Measurements from ENCODE around the gene DMGDH.

The DMGDH gene

DNA sequence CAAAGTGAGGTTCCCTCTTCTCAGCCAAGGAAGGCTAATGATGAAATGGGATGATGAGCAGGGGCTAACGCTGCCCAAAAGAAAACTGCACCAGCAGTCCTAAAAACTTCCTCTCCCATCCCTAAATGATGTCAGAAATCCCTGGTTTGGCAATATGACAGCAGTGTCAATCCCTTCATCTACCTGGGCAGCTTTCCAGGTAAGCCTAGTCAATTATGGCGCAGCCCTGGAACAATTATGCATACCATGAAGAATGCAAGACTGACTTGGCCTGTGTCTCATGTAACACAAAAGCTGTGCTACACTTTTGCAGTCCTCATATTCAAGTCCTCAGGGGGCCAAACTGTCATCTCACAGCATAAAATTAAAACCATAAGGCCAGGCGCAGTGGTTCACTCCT, 7.0 kb downstream of the DMGDH start:
- no peak for DNase-seq

DNA sequence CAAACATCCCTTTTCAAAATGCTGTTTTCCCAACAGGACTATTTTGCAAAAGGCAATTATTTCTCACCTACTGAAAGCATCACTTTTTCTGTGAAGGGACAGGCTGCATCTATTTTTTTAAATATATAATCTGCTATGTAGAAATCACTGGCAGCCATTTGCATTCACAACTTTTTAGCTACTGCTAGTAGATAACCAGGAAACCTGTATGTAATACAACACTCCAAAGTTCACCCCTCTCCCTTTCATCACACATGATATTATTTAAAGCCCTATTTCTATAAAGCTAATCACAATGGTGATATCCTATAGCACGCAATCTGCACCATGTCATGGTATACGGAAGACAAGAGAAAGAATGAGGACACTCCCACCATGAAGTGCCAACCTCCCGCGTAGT, 9.8 kb downstream of the DMGDH start:
- no peak for DNase-seq

DNA sequence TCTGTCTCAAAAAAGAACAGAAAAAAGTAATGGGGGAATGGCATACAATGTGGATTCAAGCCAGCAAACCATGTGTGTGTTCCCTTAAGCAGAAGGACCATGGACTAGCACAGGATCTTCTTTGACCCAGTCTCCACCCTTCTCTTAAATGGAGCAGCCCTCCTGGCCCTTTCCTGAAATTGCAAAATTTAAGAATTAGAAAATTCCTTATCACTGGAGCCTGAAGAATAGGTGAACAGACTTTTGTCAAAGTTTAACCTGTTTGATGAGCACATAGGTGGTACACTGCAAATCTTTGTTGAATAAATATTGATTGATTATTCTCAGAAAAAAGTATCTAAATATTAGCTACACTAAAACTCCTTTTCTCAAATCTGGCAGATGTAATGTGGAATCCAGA, 12.6 kb downstream of the DMGDH start:
- no peak for DNase-seq

DNA sequence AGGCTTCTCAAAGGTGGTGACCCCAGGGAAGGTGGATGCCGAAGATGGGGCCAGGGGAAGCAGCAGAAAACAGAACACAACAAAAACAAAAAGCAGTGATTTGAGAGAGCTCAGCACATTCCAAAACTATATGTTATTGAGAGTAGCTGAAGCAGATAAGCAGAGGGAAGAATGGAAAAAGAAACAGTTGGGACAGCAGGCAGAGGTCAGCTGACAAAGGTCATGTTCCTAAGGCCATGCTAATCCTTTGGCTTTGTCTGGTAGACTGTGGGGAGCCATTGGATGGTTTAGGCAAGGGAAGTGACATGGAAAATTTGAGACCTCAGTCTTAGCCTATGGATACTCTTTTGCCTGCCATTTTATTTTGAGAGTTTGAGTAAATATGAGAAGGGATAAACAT, 14.5 kb downstream of the DMGDH start:
- DNase-seq: no peak

DNA sequence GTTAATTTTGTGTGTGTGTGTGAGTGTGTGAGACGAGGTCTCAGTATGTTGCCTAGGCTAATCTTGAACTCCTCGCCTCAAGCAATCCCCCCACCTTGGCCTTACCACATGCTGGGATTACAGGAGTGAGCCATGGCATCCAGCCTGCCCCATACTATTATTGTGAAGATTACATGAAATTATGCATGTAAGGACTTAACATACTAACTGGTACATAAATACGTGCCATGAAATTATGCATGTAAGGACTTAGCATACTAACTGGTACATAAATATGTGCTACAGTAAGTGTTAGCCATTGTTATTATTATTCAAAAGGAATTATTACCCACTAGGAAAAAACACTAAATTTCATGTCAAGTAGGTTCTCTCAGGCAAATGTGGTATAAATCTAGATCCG, 16.2 kb downstream of the DMGDH start:
- DNase-seq: no peak

DNA sequence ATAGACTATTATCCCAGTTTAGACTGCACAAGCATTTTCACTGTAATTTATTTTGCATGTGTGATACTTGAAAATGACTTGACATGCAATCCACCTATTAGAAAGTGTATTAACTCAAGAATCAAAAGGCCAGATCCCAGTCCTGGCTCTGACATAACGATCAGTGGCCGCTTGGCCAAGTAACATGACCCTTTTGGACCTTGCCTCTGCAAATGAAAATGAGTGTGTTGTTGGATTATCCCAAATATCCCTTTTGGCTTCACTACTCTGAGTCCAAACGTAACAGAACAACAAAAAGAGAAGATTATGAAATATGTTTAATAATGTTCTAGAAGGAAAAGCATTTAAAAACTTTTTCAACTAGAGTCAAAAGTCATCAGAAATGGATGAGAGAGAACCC, 19.0 kb downstream of the DMGDH start:
- DNase-seq: no peak

DNA sequence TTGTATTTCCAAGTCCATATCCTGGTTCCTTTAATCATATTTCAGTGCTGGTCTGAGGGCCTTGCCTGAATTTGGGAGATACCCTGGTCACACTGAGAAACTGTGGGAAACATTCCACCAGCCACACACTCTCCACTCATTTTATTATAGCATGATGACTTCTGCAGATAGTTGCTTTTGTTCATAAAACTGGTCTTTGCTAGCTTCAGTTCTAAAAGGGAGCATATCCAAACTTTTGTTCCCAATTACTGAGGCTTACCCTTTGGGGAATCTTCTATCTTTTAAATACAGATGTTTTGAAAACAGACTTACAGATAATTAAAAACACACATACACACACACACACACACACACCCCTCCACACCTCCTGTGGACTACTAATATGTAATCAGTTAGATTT, 21.0 kb downstream of the DMGDH start:
- no peak for DNase-seq

DNA sequence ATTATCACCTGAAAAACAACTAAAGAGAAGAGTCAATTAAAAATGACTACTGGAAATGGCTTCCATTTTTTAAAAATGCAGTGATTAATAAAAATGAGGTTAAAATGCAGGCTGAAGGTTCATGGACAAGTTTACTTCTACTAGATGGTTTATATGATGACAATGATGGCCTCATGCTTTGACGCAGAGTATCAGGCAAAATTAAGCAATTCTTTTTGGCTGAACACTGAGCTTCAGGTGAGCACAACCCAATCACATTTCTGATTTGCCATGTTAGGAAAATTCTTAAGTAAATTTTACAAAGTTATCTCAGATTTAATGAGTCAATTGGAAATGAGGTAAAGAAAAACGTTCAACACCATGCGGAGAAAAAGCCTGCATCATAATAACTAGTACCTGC, 22.3 kb downstream of the DMGDH start:
- DNase-seq: no peak

DNA sequence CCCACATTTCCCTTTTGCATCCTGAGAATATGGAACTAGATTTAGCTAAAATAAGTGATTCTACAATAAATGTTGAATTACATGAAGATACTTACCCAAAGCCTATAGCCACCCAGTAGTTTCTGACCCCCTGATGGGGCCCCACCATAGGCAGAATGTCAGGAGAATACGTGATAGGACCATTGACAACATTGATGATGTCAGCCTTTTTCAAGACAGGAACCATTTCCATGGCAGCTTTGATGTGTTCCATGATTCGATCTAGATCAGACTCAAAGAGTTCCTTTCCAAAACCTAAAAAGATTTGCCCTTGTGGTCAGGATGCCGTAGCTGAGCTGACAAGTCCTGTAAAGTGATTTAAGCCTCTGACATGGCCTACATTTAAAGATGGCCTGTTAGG, 27.3 kb downstream of the DMGDH start:
- DNase-seq: no peak

DNA sequence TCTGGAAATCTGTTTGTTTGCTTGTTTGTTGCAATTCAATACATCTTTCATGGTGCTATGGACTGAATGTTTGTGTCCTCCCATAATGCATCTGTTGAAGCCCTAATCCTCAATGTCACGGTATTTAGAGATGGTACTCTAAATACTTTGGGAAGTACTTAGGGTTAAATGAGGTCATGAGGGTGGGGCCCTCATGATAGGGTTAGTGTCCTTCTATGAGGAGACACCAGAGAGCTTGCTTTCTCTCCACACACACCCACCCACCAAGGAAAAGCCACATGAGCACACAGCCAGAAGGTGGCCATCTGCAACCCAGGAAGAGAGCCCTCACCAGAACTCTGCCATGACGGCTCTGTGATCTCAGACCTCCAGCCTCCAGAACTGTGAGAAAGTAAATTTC, 32.7 kb downstream of the DMGDH start:
- no peak for DNase-seq

DNA sequence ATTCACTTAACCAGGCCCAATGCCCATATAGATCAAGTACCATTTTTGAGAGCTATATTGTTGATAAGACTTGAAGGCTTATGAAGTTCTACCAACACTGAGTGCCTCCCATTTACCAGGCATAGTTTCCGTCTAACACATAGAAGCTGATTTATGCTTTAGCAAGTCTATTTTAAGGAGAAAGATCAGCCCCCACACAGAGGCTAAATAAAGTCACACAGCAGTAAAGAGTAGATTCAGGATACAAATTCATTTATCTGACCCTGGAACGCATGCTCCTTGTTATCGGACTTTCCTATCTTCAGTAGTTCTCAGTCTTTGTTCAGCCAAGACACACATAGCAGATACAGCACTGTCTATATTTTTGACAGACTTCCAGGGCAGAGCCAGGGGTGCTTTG, 34.2 kb downstream of the DMGDH start:
- no peak for DNase-seq

DNA sequence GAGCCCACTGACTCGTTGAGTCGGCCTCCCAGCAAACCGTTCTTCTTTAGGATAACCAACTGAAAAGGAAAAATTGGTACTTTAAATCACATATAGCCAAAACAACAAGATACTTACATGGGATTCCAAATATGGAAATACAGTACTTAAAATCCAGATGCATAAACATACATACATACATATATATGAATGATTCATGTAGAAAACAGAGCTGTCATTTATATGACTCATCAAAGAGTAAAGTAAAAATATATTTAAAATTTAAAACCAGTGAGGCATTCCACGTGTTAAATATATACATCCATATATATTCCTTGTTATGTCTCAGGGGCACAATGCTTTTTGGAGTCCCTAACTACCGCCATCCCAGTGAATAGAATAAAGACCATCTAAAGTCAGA, 36.7 kb downstream of the DMGDH start:
- DNase-seq: no peak

DNA sequence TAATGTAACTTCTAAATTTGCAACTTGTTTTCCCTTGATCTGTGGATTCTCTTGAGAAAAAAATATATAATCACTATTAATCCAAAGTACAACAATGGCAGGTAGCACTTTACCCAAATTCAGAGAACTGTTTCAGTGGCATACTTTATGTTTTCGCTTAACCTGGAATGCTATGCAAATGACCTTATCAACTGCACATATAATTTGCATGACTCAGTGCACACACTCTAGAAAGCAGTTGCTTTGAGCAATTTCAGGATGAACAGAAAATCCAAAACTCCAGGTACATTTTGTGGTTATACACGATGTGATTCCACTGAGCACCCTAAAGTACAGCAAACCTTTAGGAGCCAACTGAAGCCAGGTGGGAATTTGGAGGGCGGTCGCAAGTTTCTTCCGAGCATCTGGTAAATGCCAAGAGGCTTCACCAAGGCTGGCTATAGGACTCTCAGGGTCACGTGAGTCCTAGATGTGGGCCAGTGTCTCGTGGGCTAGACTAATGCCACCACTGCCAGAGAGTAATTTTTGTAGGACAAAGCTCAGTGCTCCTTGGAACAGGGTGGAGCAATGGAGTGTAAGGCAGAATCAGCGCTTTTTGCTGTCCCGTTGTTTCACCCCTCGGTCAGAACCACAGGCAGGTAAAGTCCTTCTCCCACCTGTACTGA, 37.3 kb downstream of the DMGDH start:
- DNase-seq: peak; percentile 32

DNA sequence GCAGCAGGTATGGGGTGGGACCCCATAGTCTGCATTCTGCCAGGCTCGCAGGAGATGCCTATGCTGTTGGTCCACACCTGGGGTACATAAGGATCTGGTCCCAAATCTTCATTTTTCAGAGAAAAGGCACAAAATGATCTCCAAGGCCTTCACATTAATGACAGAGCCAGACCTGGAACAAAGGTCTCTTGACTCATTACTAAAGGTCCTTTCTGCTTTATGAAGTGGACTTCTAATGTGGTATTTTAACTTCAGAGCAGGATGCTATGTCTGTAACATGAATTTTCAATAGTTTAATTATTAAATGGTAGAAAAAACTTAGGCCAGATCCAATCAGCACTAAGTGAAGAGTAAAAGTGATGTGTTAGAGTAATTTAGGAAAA, 38.0 kb downstream of the DMGDH start:
- DNase-seq: no peak

DNA sequence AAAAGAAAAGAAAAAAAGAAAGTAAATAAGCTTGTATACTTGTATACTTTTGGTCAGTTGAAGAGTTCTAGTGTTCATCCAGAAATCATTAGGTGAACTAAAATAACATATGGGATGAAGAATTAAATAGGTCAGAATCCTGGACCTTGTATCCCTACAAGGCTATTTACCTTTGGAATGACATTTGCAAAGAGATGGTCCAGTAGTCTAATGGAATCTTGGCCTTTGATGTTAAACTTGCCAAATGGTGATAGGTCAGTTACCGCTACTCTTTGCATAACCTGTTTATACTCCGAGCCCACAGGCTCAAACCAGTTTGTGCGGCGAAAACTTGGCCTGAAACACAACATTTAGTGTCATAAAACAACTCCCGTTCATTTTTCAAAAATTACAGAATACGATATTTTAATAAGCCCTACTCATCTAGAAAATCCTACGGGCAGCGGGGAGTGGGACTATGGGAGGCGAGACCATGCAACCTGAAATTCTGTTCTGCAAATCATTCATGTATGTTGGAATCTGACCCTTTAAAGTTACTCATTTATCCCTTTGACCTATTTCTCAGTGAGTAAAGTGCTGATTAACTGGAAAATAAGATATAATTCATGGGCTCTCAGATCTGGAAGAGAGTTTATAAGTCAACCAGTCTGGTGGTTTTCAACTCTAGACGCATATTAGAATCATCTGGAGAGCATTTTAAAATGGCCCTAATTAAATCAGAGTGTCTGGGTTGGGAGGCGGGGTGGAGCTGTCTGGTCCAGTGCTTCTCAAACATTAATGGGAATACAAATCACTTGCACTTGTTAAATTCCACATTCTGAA, 38.6 kb downstream of the DMGDH start:
- DNase-seq: no peak

DNA sequence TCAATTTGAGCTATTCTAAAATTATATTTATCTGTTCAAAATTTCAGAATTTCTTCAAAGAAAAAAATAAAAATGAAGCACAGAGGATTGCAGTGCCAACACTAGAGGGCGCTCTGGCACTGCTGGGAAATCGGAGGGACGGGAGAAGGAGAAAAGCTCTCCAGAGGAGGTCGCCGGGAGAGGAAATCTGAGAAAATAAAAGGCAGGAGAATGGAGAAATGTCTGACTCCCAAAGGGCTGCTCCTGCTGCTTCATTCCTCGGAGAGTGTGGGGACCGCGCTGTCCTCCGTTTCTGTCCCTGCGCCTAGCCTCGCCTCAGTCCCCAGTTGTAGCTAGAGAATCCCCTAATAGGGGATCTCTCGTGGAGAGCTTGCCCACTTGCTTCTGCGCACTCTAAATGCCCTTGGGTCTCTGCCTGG, 44.4 kb downstream of the DMGDH start:
- peak; percentile 68 for DNase-seq

DNA sequence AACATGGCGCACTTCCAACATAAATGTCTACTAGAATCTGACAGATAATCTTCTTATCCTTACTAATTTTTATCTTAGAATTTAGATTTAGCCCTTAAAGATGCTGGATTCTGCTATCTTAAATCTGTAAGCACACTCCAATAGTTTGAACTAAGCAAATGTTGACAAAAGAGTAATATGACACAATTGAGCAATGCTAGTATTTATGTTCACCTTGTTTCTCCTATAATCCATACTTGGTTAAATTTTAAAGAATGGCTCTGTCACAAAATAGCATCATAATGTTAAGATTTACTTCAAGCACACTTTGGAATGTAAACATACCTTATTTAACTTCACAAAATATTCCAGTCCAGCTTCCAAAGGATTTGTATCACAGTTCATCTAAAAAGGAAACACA, 45.5 kb downstream of the DMGDH start:
- no peak for DNase-seq

DNA sequence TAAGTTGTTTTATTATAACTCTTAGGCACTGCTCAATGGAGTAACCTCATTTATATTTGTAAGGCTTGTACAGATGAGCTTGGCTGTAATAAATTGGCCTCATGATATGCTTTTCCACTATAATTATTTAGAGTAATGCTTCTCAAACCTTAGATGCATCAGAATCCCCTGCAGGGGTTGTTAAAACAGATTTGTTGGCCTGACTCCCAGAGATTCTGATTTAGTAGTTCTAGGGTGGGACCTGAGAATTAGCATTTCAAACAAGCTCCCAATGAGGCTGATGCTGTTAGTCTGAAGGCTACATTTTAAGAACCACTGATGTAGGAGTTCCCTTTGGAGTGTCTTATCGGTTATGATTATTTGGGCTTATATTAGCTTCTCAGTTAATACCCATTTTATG, 46.1 kb downstream of the DMGDH start:
- DNase-seq: no peak

DNA sequence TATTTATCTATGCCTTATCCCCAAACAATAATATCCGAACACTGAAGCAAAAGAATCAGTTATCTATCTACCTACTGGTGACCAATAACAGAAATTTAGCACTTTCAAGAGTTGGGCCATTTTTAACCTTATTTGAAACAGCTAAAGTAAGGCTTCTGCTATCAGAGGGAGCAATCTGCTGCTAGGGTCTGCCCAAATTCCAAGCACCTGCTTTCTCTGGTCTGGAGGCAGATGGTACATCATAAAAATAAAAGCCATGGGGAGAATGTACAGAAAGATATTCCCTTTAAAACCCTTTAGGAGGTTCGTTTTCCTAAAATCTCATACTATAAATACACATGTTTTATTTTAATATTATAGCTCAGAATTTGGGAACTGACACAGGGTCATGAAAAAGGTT, 46.7 kb downstream of the DMGDH start:
- DNase-seq: no peak

DNA sequence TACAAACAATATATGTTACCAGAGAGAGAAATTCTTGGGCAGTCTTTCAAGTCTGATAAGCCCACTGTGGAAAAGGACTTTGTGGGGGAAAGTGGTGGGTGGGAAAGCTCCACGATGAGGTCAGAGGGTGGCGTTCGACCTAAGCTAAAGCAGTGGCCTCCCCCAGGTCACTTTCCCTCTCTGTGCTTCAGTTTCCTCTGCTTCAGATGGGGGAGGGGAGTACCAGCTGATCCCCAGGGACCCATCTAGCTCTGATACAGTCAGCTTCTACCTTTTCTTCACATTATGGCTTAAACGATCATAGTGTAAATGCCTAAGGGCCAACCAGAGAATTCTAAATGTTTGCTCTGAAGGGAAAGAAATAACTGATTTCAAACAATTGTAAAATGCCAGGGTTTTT, 47.7 kb downstream of the DMGDH start:
- no peak for DNase-seq

DNA sequence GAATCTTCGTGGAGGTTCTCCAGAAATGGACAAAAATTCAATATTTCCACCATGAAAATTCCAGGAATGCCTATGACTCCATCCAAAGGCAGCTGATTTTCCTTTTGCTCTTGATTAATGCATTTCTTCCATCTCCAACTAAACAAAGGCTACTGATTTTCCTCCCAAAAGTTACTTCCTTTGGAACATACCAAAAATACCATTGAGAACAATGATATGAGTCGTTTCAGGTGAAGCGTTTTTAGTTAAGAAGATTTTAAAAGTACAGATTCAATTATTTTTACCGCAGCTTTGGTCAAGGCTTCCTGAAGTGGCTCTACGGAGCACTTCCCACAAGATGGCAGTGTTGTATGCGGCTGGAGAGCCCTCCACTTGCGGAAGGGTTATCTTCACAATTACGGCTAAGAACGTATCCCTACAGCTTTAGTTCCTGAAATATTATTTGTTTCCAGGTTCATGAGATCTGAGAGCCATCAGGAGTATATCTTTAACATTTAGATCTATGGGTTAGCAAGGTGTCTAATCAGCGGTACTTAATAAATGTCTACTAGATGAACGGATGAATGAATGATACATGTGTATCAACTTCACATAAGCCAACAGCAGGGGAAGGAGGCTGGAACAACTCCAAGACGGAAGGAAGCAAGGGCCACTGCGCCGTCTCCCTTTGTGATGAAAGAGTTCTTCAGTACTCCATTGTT, 48.5 kb downstream of the DMGDH start:
- peak; percentile 80 for DNase-seq

DNA sequence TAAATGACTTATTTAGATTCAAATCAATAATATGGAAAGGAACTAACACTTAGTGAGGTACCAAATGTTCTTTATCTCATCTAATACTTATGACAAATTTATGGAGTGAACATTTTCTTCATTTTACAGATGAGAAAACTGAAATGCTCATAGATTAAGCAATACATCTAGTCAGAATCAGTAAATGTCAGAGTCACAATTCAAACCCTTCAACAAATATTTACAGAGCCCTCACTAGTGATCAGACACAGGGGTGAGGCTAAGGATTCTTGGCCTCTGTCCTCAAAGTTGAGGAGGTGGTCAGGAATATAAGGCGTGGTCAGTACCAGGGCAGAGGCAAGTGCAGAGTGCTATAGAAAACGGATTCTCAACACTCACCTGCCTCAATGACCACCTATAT, 54.8 kb downstream of the DMGDH start:
- DNase-seq: no peak

DNA sequence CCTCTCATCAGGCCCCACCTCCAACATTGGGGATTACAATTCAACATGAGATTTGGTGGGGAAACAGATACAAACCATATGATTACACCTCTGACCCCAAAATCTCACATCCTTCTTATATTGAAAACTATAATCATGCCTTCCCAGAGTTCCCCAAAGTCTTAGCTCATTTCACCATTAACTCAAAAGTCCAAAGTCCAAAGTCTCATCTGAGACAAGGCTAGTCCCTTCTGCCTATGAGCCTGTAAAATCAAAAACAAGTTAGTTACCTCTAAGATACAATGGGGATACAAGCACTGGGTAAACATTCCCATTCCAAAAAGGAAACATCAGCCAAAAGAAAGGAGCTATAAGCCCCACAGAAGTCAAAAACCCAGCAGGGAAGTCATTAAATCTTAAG, 57.6 kb downstream of the DMGDH start:
- DNase-seq: no peak

DNA sequence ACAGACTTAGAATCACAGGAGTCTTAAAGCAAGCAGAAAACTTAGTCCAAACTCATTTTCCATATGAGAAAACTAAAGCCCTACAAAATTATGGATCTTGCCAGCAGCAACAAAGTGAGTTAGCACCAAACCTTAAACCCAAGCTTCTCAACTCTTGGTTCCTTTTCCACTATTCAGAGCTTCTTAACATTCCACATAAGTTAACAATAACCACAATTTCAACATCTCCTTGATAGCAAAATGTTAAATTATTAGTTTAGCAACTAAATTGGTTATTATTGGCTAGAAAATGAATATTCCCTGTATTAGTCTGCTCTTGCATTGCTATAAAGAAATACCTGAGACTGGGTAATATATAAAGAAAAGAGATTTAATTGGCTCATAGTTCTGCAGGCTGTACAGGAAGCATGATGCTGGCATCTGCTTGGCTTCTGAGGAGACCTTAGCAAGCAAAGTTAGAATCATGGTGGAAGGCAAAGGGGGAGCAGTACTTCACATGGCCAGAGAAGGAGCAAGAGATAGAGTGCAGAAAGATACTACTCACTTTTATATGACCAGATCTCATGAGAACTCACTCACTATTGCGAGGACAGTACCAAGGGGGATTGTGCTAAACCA, 58.1 kb downstream of the DMGDH start:
- DNase-seq: peak; percentile 47

All from EL (cell line).